Activated T-cell treated with anti-CD3 and anti-CD28 coated beads, Interleukin-2, amount 50 U/mL, for 4 hours (primary cell): ENCODE results near the gene ARSG. TPM values are rescaled to one million over a fixed set of nuclear protein-coding genes. Genes with fewer than 3 reads are reported as not detected.
A peak's percentile ranks its signal among the peaks of the same experiment; 100 is the strongest.

Experiments used
- ATAC-seq, 2 donors: fragments of 200-7000 bp; cut with Tn5 transposase; one replicate each; pipeline ENCODE4 v1.10.0; 2021
- DNase-seq: peaks from one replicate; pipeline ENCODE4 v3.0.0-alpha.2; 2020
- H3K27me3 Mint-ChIP-seq: one replicate; pipeline ENCODE4 v1.8.0; 2021; ENCODE audit warnings: low read depth, mixed read lengths
- H3K36me3 Mint-ChIP-seq: one replicate; pipeline ENCODE4 v1.8.0; 2022; ENCODE audit warnings: mixed read lengths; ENCODE audit not compliant: insufficient read depth
- H3K4me1 Mint-ChIP-seq: one replicate; pipeline ENCODE4 v1.8.0; 2021; ENCODE audit warnings: low read depth, mixed read lengths
- H3K4me3 Mint-ChIP-seq: one replicate; pipeline ENCODE4 v1.8.0; 2021; ENCODE audit warnings: mild to moderate bottlenecking, moderate library complexity, mixed read lengths
- H3K9me3 Mint-ChIP-seq: one replicate; pipeline ENCODE4 v1.8.0; 2021; ENCODE audit warnings: mixed read lengths
- total RNA-seq, 3 donors: library from RNA; stranded (reverse); gene quantifications; one replicate each; pipeline ENCODE4 v1.2.1, GENCODE V29; 2021

Gene ARSG
- total RNA-seq, 3 donors from 2014 or later = 3.2 to 4.6 (median 4.5) TPM

GRCh38 chr17:68377771-68378267 lies 86.5 kb downstream of the ARSG start:
- Mint-ChIP-seq H3K4me3 (no peak overlapping the region), H3K9me3 (no peaks in the 10 kb centered on the region), H3K27me3 (no peaks in the 10 kb centered on the region), H3K4me1 (peaks cover 5% of the 10 kb centered on the region), H3K36me3 (peaks cover 3% of the 10 kb centered on the region)
- DNase-seq = no peak
- ATAC-seq = no peak

GRCh38 chr17:68378268-68379176 lies 87.2 kb downstream of the ARSG start:
- Mint-ChIP-seq H3K4me1 (peaks cover 12% of the 10 kb centered on the region), H3K9me3 (no peaks in the 10 kb centered on the region), H3K4me3 (no peak overlapping the region), H3K27me3 (no peaks in the 10 kb centered on the region), H3K36me3 (peaks cover 3% of the 10 kb centered on the region)
- no peak for ATAC-seq
- no peak for DNase-seq

- no peak for ATAC-seq
- Mint-ChIP-seq H3K4me1 (peaks cover 19% of the 10 kb centered on the region), H3K4me3 (no peak overlapping the region), H3K36me3 (peaks cover 3% of the 10 kb centered on the region), H3K27me3 (no peaks in the 10 kb centered on the region), H3K9me3 (no peaks in the 10 kb centered on the region)
- no peak for DNase-seq
These were observed 87.8 kb downstream of the ARSG start for GRCh38 chr17:68379177-68379510.

GRCh38 chr17:68379692-68380677 lies 88.7 kb downstream of the ARSG start:
- DNase-seq (no peak), ATAC-seq (no peak)
- Mint-ChIP-seq H3K27me3 (no peaks in the 10 kb centered on the region), H3K4me3 (no peak overlapping the region), H3K36me3 (peaks cover 3% of the 10 kb centered on the region), H3K9me3 (no peaks in the 10 kb centered on the region), H3K4me1 (peaks cover 24% of the 10 kb centered on the region)

- Mint-ChIP-seq H3K27me3 (no peaks in the 10 kb centered on the region), H3K4me3 (no peak overlapping the region), H3K36me3 (peaks cover 3% of the 10 kb centered on the region), H3K4me1 (peaks cover 24% of the 10 kb centered on the region), H3K9me3 (no peaks in the 10 kb centered on the region)
- DNase-seq (no peak), ATAC-seq (peak in 1 of 2 donors; percentile 51)
These were observed 90.0 kb downstream of the ARSG start for GRCh38 chr17:68381076-68381900.

GRCh38 chr17:68382582-68383085 lies 91.3 kb downstream of the ARSG start:
- no peak for ATAC-seq

GRCh38 chr17:68383120-68383442 lies 91.8 kb downstream of the ARSG start:
- peaks cover 24% of the 10 kb centered on the region for H3K4me1 Mint-ChIP-seq
- H3K4me3 Mint-ChIP-seq = no peak overlapping the region
- no peaks in the 10 kb centered on the region for H3K27me3 Mint-ChIP-seq
- DNase-seq (no peak), ATAC-seq (no peak)
- H3K9me3 Mint-ChIP-seq = no peaks in the 10 kb centered on the region
- H3K36me3 Mint-ChIP-seq = peaks cover 3% of the 10 kb centered on the region

More at GRCh38 chr17:68382582-68383085, 91.3 kb downstream of the ARSG start:
- Mint-ChIP-seq H3K9me3 (no peaks in the 10 kb centered on the region), H3K27me3 (no peaks in the 10 kb centered on the region), H3K36me3 (peaks cover 3% of the 10 kb centered on the region), H3K4me3 (no peak overlapping the region), H3K4me1 (peaks cover 24% of the 10 kb centered on the region)
- no peak for DNase-seq

- Mint-ChIP-seq H3K4me1 (peaks cover 24% of the 10 kb centered on the region), H3K9me3 (no peaks in the 10 kb centered on the region), H3K36me3 (peaks cover 3% of the 10 kb centered on the region), H3K27me3 (no peaks in the 10 kb centered on the region), H3K4me3 (no peak overlapping the region)
- peak; percentile 55 to 73 for ATAC-seq
- DNase-seq = no peak
These were observed 92.4 kb downstream of the ARSG start for GRCh38 chr17:68383443-68384321.

GRCh38 chr17:68384471-68384870 lies 93.2 kb downstream of the ARSG start:
- H3K27me3 Mint-ChIP-seq = no peaks in the 10 kb centered on the region
- H3K4me1 Mint-ChIP-seq = peaks cover 24% of the 10 kb centered on the region
- no peak overlapping the region for H3K4me3 Mint-ChIP-seq
- no peak for DNase-seq
- no peaks in the 10 kb centered on the region for H3K9me3 Mint-ChIP-seq
- peaks cover 3% of the 10 kb centered on the region for H3K36me3 Mint-ChIP-seq
- no peak for ATAC-seq

- no peak for ATAC-seq
- Mint-ChIP-seq H3K27me3 (no peaks in the 10 kb centered on the region), H3K36me3 (peaks cover 3% of the 10 kb centered on the region), H3K4me3 (no peak overlapping the region), H3K9me3 (no peaks in the 10 kb centered on the region), H3K4me1 (peaks cover 24% of the 10 kb centered on the region)
- no peak for DNase-seq
These were observed 93.6 kb downstream of the ARSG start for GRCh38 chr17:68384941-68385340.

- Mint-ChIP-seq H3K27me3 (no peaks in the 10 kb centered on the region), H3K4me3 (no peak overlapping the region), H3K9me3 (no peaks in the 10 kb centered on the region), H3K4me1 (peaks cover 22% of the 10 kb centered on the region), H3K36me3 (peaks cover 2% of the 10 kb centered on the region)
- no peak for DNase-seq
- no peak for ATAC-seq
These were observed 94.4 kb downstream of the ARSG start for GRCh38 chr17:68385490-68386215.

GRCh38 chr17:68387435-68388218 lies 96.3 kb downstream of the ARSG start:
- peaks cover 19% of the 10 kb centered on the region for H3K4me1 Mint-ChIP-seq
- ATAC-seq = no peak
- no peaks in the 10 kb centered on the region for H3K36me3 Mint-ChIP-seq
- H3K9me3 Mint-ChIP-seq = no peaks in the 10 kb centered on the region
- H3K4me3 Mint-ChIP-seq = no peak overlapping the region
- no peak for DNase-seq
- no peaks in the 10 kb centered on the region for H3K27me3 Mint-ChIP-seq
